ENCODE measurements around the gene CEP135.

The CEP135 gene

DNA sequence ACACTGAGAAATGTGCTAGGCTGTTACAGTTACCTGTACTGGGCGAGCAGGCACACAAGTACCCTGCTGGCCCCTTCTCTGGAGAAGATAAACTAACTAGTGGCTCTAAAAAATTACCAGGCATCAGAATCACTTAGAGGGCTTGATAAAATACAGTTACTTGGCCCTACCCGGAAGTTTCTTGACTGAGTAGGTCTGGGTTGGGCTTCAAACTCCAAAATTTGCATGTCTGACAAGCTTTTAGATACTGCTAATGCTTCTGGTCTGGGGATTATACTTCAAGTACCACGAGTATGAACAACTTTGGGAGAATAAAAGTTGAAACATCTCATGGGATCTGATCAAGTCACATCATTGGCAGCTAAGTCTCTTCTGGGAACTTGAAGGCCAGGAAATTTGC lies 30.8 kb downstream of the CEP135 start:
- TF ChIP-seq, protein P1, sequence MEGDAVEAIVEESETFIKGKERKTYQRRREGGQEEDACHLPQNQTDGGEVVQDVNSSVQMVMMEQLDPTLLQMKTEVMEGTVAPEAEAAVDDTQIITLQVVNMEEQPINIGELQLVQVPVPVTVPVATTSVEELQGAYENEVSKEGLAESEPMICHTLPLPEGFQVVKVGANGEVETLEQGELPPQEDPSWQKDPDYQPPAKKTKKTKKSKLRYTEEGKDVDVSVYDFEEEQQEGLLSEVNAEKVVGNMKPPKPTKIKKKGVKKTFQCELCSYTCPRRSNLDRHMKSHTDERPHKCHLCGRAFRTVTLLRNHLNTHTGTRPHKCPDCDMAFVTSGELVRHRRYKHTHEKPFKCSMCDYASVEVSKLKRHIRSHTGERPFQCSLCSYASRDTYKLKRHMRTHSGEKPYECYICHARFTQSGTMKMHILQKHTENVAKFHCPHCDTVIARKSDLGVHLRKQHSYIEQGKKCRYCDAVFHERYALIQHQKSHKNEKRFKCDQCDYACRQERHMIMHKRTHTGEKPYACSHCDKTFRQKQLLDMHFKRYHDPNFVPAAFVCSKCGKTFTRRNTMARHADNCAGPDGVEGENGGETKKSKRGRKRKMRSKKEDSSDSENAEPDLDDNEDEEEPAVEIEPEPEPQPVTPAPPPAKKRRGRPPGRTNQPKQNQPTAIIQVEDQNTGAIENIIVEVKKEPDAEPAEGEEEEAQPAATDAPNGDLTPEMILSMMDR (IDR thresholded peaks at IDR 0.05; ENCODE audit: low read depth, low read length), result no peak
- no peak for DNase-seq (ENCODE audit: extremely low read depth, low read depth)

DNA sequence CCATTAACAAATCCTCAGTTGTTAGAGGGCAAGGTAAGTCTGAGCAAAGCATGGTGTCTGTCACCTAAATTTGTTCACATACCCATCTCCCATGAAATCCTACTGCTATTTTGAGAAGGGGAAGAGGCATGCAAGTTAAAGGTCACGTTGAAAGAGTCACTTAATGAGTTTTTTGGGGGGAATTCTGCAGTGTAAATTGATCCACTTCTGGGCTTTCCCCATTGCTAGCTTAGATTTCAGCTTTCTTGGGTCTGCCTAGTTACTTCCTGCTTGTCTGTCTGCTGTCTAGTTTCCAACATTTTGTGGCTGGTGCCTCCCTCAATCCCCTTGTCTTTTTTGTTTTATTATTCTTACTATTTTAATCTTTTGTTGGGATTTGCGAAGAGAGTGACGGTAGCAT lies 32.0 kb downstream of the CEP135 start:
- TF ChIP-seq, protein P1 (IDR thresholded peaks at IDR 0.05; ENCODE audit: low read depth, low read length), result no peak
- no peak for DNase-seq (ENCODE audit: extremely low read depth, low read depth)

DNA sequence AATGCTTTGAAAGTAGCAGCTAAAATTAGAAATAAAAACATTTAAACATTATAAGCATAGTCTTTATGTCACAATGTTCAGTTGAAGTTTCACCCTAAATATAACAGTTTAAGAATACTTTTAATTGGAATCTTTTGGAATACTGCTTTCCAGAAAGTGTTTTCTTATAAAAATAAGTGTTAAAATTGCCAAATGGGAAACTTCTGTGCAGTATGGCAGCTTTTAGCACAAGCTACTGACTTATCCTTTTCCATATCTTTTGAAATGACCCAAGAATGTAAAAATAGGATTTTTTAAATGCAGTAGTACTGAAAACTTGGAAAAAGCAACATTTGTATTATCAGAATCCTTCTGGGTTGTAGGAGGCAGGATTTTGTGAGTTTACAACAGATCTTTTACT lies 34.2 kb downstream of the CEP135 start:
- TF ChIP-seq, protein P1 (IDR thresholded peaks at IDR 0.05; ENCODE audit: low read depth, low read length), result no peak
- no peak for DNase-seq (ENCODE audit: extremely low read depth, low read depth)

DNA sequence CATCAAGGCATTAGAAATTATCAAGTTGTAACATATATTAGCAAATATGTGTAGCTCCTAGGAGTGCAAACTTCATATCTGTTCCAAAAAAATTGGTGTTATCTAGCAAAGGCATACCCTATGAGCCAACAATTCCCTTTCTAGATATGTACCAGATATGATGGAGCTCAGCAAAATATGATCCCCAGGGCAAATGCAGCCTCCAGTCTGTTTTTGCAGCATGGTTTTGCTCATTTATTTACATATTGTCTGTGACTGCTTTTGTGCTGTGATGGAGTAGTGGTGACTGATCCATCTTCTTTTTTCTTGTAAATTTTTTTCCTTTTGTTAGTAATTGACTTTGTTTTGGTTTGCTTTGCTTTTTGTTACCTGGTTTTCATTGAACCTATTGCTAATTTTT lies 41.0 kb downstream of the CEP135 start:
- TF ChIP-seq, protein P1 (IDR thresholded peaks at IDR 0.05; ENCODE audit: low read depth, low read length), result no peak
- DNase-seq (ENCODE audit: extremely low read depth, low read depth), result no peak

DNA sequence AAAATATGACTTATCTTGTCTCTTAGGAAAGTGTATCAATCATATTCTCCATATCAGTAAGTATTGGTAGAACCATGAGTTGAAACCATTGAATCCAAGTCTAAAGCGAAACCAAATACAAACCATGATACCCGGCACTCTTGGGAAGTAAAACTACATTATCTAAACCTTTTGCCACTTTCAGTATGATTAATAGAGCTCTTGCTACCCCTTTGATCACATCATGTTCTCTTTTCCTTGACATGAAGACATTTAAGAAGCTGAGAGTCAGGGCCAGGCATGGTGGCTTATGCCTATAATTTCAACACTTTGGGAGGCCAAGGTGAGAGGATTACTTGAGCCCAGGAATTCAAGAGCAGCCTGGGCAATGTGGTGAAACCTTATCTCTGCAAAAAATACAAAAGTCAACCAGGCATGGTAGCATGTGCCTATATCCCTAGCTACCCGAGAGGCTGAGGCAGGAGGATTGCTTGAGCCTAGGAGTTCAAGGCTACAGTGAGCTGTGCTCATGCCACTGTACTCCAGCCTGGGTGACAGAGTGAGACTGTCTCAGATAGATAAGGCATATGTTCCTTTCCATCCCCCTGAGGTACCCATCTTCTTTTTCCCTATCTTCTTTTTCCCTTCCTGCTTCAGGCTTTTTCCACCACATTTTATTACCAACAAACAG lies 45.4 kb downstream of the CEP135 start:
- TF ChIP-seq, protein P1 (IDR thresholded peaks at IDR 0.05; ENCODE audit: low read depth, low read length), result no peak

DNA sequence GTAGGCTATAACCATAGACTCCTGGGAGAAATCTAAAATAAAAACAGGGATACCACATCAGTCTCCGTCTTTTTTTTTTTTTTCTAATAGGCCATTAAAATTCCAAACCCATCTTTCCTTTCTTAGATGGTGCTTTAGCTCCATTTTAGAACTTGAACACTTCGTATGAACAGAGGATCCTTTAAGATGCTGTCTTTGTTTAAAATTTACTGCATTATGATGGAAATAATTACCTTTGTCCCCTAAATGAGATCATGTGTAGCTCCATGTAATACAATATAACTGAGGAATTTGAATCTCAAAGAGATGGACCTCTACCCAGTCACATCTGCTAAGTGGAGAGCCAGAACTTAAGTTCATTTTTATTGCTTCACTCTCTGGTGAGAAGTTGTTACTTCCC lies 47.9 kb downstream of the CEP135 start:
- no peak for DNase-seq (ENCODE audit: extremely low read depth, low read depth)
- TF ChIP-seq, protein P1 (IDR thresholded peaks at IDR 0.05; ENCODE audit: low read depth, low read length), result no peak

More for the DNA sequence above, 45.4 kb downstream of the CEP135 start:
- DNase-seq (ENCODE audit: extremely low read depth, low read depth), result no peak

DNA sequence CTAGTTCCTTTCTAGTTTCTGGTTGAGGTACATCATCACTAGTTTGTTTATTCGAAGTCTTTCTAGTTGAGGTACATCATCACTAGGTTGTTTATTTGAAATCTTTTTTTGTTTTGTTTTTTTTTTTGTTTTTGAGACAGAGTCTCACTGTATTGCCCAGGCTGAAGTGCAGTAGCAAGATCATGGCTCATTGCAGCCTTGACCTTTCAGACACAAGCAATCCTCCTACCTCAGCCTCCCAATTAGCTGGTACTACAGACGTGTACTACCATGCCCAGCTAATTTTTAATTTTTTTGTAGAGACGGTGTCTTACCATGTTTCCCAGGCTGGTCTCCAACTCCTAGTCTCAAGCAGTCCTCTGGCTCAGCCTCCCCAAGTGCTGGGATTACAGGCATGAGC lies 54.9 kb downstream of the CEP135 start:
- no peak for DNase-seq (ENCODE audit: extremely low read depth, low read depth)

More for the DNA sequence above, 54.9 kb downstream of the CEP135 start:
- TF ChIP-seq, protein P1 (IDR thresholded peaks at IDR 0.05; ENCODE audit: low read depth, low read length), result no peak

Measured in AG09319 (cell line).